BE2C (cell line): ENCODE data around the gene PRM1.

Source experiments
- DNase-seq: peaks from one replicate; pipeline ENCODE4 v3.0.0-alpha.2; 2020
- H3K27me3 ChIP-seq: fragments of 250-450 bp; sonication (Bioruptor Pico); 2 replicates; pipeline ENCODE4 v1.5.1; 2020; ENCODE audit warnings: mild to moderate bottlenecking
- H3K36me3 ChIP-seq: fragments of 250-450 bp; sonication (Bioruptor Pico); 2 replicates; pipeline ENCODE4 v1.5.1; 2020; ENCODE audit warnings: mild to moderate bottlenecking
- H3K4me1 ChIP-seq: fragments of 250-450 bp; sonication (Bioruptor Pico); 2 replicates; pipeline ENCODE4 v1.5.1; 2020
- H3K4me3 ChIP-seq: 2 replicates; pipeline ENCODE4 v1.5.1; 2011; ENCODE audit warnings: low read depth, low read length
- H3K9me3 ChIP-seq: fragments of 250-450 bp; sonication (Bioruptor Pico); 2 replicates; pipeline ENCODE4 v1.5.1; 2020
- TF ChIP-seq, protein P1 (sequence below): IDR thresholded peaks from 2 replicates; pipeline ENCODE4 v1.5.1; 2012; ENCODE audit warnings: mild to moderate bottlenecking, low read depth, low read length

Gene PRM1

DNA sequence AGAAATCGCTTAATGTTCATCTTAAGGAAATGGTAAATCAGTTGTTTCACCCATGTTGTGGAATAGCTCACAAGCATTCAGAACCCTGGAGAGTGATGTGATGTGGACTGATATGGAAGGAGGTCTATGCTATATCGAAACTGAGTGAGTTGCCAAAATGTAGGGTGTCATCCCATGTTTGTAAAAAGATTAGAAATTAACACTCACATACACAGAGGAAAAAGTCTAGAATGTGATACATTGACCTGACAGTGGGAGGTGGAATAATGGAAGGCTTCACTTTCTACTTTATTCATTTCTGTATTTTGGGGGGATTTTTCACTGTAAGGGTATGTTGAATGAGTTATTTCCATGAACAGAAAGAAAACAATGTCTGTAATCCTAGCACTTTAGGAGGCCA, 4.7 kb upstream of the PRM1 start:
- H3K4me3 ChIP-seq: no peak overlapping the region
- H3K27me3 ChIP-seq: no peaks in the 10 kb centered on the region
- H3K36me3 ChIP-seq: no peaks in the 10 kb centered on the region
- TF ChIP-seq, protein P1, sequence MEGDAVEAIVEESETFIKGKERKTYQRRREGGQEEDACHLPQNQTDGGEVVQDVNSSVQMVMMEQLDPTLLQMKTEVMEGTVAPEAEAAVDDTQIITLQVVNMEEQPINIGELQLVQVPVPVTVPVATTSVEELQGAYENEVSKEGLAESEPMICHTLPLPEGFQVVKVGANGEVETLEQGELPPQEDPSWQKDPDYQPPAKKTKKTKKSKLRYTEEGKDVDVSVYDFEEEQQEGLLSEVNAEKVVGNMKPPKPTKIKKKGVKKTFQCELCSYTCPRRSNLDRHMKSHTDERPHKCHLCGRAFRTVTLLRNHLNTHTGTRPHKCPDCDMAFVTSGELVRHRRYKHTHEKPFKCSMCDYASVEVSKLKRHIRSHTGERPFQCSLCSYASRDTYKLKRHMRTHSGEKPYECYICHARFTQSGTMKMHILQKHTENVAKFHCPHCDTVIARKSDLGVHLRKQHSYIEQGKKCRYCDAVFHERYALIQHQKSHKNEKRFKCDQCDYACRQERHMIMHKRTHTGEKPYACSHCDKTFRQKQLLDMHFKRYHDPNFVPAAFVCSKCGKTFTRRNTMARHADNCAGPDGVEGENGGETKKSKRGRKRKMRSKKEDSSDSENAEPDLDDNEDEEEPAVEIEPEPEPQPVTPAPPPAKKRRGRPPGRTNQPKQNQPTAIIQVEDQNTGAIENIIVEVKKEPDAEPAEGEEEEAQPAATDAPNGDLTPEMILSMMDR: no peak
- no peaks in the 10 kb centered on the region for H3K9me3 ChIP-seq
- no peak for DNase-seq
- no peaks in the 10 kb centered on the region for H3K4me1 ChIP-seq

DNA sequence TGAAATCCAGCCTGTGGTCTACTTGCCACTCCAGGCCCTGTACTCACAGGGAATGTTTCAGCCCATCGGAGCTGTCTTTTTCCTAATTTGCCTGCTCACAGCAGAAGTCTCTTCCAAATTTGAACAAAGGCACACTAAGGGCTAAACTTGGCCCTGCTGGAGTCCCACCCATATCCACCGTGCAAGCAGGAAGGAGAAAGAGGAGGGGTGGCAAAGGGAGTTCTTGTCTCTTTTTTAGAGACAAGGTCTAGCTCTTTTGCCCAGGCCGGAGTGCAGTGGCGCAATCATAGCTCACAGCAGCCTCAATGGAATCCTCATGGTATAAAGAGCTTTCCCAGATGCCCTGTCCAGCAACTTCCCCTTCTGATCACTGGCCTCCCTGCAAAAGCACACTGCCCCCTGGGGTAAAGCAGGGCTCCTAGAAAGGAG, 2.7 kb upstream of the PRM1 start:
- H3K27me3 ChIP-seq: no peaks in the 10 kb centered on the region
- no peaks in the 10 kb centered on the region for H3K36me3 ChIP-seq
- H3K4me3 ChIP-seq: no peak overlapping the region
- no peak for DNase-seq
- TF ChIP-seq, protein P1: no peak
- H3K9me3 ChIP-seq: no peaks in the 10 kb centered on the region
- no peaks in the 10 kb centered on the region for H3K4me1 ChIP-seq

DNA sequence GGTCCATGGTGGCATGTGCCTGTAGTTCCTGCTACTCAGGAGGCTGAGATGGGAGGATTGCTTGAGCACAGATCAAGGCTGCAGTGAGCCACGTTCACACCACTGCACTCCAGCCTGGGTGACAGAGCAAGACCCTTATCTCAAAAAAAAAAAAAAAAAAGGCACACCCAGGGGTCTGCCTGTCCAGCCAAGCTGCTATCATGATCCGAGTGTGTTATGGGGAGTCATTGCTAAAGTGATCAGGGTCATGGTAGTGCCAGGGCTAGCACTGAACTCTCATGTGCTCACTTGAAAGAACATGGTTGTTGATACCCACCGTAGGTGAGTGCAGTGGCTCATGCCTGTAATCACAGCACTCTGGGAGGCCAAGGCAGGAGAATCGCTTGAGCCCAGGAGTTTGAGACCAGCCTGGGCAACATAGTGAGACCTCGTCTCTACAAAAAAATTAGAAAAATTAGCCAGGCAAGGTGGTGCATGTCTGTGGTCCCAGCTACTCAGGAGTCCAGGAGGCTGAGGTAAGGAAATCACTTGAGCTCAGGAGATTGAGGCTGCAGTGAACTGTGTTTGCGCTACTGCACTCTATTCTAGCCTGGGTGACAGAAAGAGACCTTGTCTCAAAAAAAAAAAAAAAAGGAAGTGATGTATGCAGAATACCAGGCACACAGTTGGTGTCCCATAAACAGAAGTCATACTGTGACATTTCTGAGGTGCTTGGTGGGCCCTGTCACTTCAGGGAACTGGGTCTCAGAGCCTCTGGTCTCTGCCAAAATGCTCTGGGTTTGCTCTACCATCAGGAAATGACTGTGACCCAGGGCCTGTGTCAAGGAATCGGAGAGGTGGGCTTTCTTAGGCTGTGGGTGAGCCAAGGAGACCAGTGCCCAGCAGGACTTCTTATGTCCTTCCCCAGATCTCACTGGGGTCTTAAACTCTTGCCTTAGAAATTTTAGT, 2.2 kb downstream of the PRM1 start:
- DNase-seq: no peak
- no peaks in the 10 kb centered on the region for H3K27me3 ChIP-seq

DNA sequence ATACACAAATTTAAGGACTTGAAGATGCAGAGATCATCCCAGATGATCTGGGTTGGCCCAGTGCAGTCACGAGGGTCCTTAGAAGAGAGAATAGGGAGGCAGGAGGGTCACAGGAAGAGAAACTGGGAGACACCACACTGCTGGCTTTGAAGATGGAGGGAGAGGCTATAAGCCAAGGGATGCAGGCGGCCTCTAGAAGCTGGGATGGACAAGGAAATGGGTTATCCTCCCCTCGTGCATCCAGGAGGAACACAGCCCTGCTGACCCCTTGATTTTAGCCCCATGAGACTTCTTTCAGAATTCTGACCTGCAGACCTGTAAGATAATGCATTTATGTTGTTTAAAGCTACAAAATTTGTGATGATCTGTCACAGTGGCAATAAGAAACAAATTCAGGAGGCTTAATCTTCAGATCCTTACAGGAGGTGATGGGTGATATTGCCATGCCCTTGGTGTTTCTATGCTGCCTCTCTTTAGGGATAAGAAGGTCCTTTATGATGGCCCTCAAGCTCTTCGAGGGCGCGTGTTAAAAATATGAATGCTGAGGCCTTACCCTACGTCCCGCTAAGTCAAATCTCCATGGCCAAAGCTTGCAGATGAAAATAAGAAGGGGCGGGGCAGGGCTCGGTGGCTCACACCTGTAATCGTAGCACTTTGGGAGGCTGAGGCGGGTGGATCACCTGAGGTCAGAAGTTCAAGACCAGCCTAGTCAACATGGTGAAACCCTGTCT, 3.4 kb downstream of the PRM1 start:
- no peaks in the 10 kb centered on the region for H3K36me3 ChIP-seq
- H3K4me3 ChIP-seq: no peak overlapping the region
- no peaks in the 10 kb centered on the region for H3K4me1 ChIP-seq
- TF ChIP-seq, protein P1: no peak
- no peaks in the 10 kb centered on the region for H3K27me3 ChIP-seq
- H3K9me3 ChIP-seq: no peaks in the 10 kb centered on the region
- no peak for DNase-seq

More for the DNA sequence above, 2.2 kb downstream of the PRM1 start:
- H3K4me1 ChIP-seq: no peaks in the 10 kb centered on the region
- TF ChIP-seq, protein P1: no peak
- no peaks in the 10 kb centered on the region for H3K9me3 ChIP-seq
- no peak overlapping the region for H3K4me3 ChIP-seq
- H3K36me3 ChIP-seq: no peaks in the 10 kb centered on the region

DNA sequence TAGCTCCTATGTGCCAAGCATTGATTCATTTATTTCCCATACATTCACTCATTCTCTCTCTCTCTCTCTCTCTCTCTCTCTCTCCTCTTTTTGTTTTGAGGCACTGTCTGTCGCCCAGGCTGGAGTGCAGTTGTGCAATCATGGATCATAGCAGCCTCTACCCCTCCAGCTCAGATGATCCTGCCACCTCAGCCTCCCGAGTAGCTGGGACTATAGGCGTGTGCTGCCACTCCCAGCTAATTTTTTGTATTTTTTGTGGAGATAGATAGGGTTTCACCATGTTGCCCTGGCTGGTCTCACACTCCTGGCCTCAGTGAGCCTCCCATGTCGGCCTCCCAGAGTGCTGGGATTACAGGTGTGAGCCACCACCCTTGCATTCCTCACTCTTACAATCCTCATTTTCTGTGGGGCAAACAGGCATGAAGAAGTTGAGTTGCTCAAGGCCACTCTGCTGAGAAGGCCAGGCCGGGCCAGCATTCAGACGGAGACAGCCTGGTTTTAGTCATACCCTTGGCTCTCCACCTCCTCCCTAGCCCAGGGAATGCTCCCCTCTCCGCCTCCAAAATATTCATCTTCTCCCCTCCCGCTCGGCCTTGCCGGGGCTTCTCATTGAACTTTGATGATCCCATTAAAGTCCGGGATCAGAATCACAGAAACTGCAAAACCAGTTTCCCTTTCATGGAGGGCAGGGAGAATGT, 4.1 kb downstream of the PRM1 start:
- Histone ChIP-seq H3K27me3 (no peaks in the 10 kb centered on the region), H3K36me3 (no peaks in the 10 kb centered on the region), H3K4me1 (no peaks in the 10 kb centered on the region), H3K9me3 (no peaks in the 10 kb centered on the region), H3K4me3 (no peak overlapping the region)
- TF ChIP-seq, protein P1: no peak
- no peak for DNase-seq
